Endothelial cell of umbilical vein (primary cell): ENCODE measurements around the gene INO80B. TPM values are rescaled to one million over a fixed set of nuclear protein-coding genes. Genes with fewer than 3 reads are reported as not detected.

ENCODE experiments used
- BruUV-seq: library from RNA; stranded (reverse); fragments of 400-500 nt; replicated peaks from 2 replicates; lab custom pipeline; 2021; lab: Mats Ljungman, UMichigan
- CTCF ChIA-PET: fragments of 300-600, 350-600 bp; sonication (Branson Sonifier 250); formaldehyde crosslinking; loops from one replicate; lab custom pipeline; 2021; ENCODE audit warnings: antibody characterized with exemption, inconsistent platforms; lab: Charles Lee
- POLR2A ChIA-PET: fragments of 300-600, 350-600 bp; sonication (Branson Sonifier 250); formaldehyde crosslinking; loops from one replicate; lab custom pipeline; 2021; ENCODE audit warnings: antibody characterized with exemption, inconsistent platforms; lab: Charles Lee
- DNase-seq: peaks from one replicate; pipeline ENCODE4 v3.0.0-alpha.2; 2011; ENCODE audit warnings: low read depth, low spot score
- FAIRE-seq: peaks from 2 replicates; lab custom pipeline; 2011; peaks lifted over from hg19 to GRCh38; lab: Jason Lieb, UNC
- H2AFZ ChIP-seq: 2 replicates; pipeline ENCODE4 v1.6.0; 2012; ENCODE audit warnings: low read depth, low read length, control low read depth, inconsistent platforms
- H3K27ac ChIP-seq: 2 replicates; pipeline ENCODE4 v1.5.1; 2011; ENCODE audit warnings: low read depth, mild to moderate bottlenecking, control low read depth, low read length, moderate library complexity; ENCODE audit not compliant: insufficient read depth
- H3K27me3 ChIP-seq, 2 experiments: 2 replicates each; pipeline versions ENCODE4 v1.6.0 to v1.6.1; 2011; ENCODE audit warnings: low read length in 2 of 2, mixed read lengths in 1 of 2; ENCODE audit not compliant: control insufficient read depth in 2 of 2, insufficient read depth in 2 of 2
- H3K36me3 ChIP-seq, 2 experiments: 2 replicates in 1 of 2; 3 replicates in 1 of 2; pipeline ENCODE4 v1.5.1; 2011; ENCODE audit warnings: low read length in 2 of 2, mild to moderate bottlenecking in 1 of 2, moderate library complexity in 1 of 2; ENCODE audit not compliant: control insufficient read depth in 2 of 2, insufficient read depth in 2 of 2; ENCODE audit errors: extremely low read depth in 1 of 2
- H3K4me1 ChIP-seq: 3 replicates; pipeline ENCODE4 v1.5.1; 2011; ENCODE audit warnings: mild to moderate bottlenecking, low read length; ENCODE audit not compliant: control insufficient read depth, insufficient read depth; ENCODE audit errors: extremely low read depth
- H3K4me2 ChIP-seq: 2 replicates; pipeline ENCODE4 v1.6.1; 2011; ENCODE audit warnings: low read length, control low read depth, mixed read lengths; ENCODE audit not compliant: insufficient read depth
- H3K4me3 ChIP-seq, 3 experiments: fragments of 200-600 bp in 1 of 3; sonication (generic), shearing (Covaris generic) in 1 of 3; replicated peaks in 1 of 3; 2 replicates each; pipeline ENCODE4 v1.5.1; 2011 to 2016; ENCODE audit warnings: control low read depth in 3 of 3, low read length in 3 of 3, mild to moderate bottlenecking in 2 of 3, inconsistent platforms in 1 of 3, low read depth in 1 of 3, moderate library complexity in 1 of 3; ENCODE audit not compliant: insufficient read depth in 1 of 3
- H3K79me2 ChIP-seq: 2 replicates; pipeline ENCODE4 v1.6.0; 2012; ENCODE audit warnings: low read length, inconsistent platforms; ENCODE audit not compliant: control insufficient read depth, insufficient read depth
- H3K9ac ChIP-seq: replicated peaks from 2 replicates; pipeline ENCODE3; 2011; ENCODE audit warnings: low read length, control low read depth; ENCODE audit not compliant: insufficient read depth; ENCODE audit errors: extremely low read depth
- H3K9me1 ChIP-seq: replicated peaks from 3 replicates; pipeline ENCODE4 v1.6.0; 2011; ENCODE audit warnings: mild to moderate bottlenecking, low read length; ENCODE audit not compliant: control insufficient read depth, insufficient read depth; ENCODE audit errors: extremely low read depth
- H3K9me3 ChIP-seq: replicated peaks from 2 replicates; pipeline ENCODE4 v1.5.1; 2012; ENCODE audit warnings: low read length, inconsistent platforms; ENCODE audit not compliant: control insufficient read depth, insufficient read depth
- H4K20me1 ChIP-seq: replicated peaks from 2 replicates; pipeline ENCODE3; 2011; ENCODE audit warnings: mild to moderate bottlenecking, low read length; ENCODE audit not compliant: control insufficient read depth, insufficient read depth; ENCODE audit errors: extremely low read depth
- CTCF ChIP-seq, 2 donors: IDR thresholded peaks; 1 replicate in 1 of 2; 2 replicates in 1 of 2; pipeline ENCODE4 v1.5.1; 2011; ENCODE audit warnings: low read length in 2 of 2, mild to moderate bottlenecking in 2 of 2, moderate library complexity in 2 of 2, control low read depth in 1 of 2, inconsistent platforms in 1 of 2, low read depth in 1 of 2; ENCODE audit not compliant: insufficient read depth in 1 of 2; ENCODE audit errors: extremely low read depth in 1 of 2
- EZH2 ChIP-seq: IDR thresholded peaks from 2 replicates; pipeline ENCODE4 v1.6.1; 2012; ENCODE audit warnings: borderline replicate concordance, low read depth, mild to moderate bottlenecking, moderate library complexity, low read length, inconsistent platforms; ENCODE audit not compliant: severe bottlenecking
- FOS ChIP-seq: IDR thresholded peaks from 2 replicates; pipeline ENCODE4 v1.6.1; 2011; ENCODE audit warnings: mild to moderate bottlenecking, low read length, moderate library complexity, borderline replicate concordance; ENCODE audit not compliant: insufficient read depth
- GATA2 ChIP-seq: IDR thresholded peaks from 2 replicates; pipeline ENCODE4 v1.7.0; 2011; ENCODE audit warnings: low read depth, mild to moderate bottlenecking, moderate library complexity, mixed read lengths, low read length; ENCODE audit not compliant: insufficient read length, insufficient read depth
- JUN ChIP-seq: IDR thresholded peaks from 2 replicates; pipeline ENCODE4 v1.6.1; 2011; ENCODE audit warnings: borderline replicate concordance, low read depth; ENCODE audit not compliant: insufficient read length, insufficient read depth
- MAX ChIP-seq: IDR thresholded peaks from 2 replicates; pipeline ENCODE4 v1.6.1; 2011; ENCODE audit not compliant: insufficient read depth, insufficient read length
- MYC ChIP-seq: IDR thresholded peaks from one replicate; pipeline ENCODE4 v1.6.1; 2011; ENCODE audit warnings: mild to moderate bottlenecking, low read depth, low read length
- POLR2A ChIP-seq: IDR thresholded peaks from 2 replicates; pipeline ENCODE4 v1.6.1; 2012; ENCODE audit warnings: low read depth, mild to moderate bottlenecking, control low read depth, low read length
- POLR2AphosphoS5 ChIP-seq: IDR thresholded peaks from 2 replicates; pipeline ENCODE4 v1.6.1; 2012; ENCODE audit warnings: low read depth, mild to moderate bottlenecking, control low read depth, low read length, moderate library complexity; ENCODE audit not compliant: insufficient read depth
- dilution Hi-C: fragments of 300-500 bp; cut with MboI; formaldehyde crosslinking; loops from one replicate; pipeline ENCODE4 v1.15.0; 2019; ENCODE audit warnings: low sequenced_read_pairs; ENCODE audit not compliant: extremely low pct_ligation_motif_present
- intact Hi-C: fragments of 100-400 bp; cut with micrococcal nuclease; formaldehyde crosslinking; loops from one replicate; pipeline ENCODE4 v1.10.0; 2022
- polyA plus RNA-seq, 4 experiments: library from polyadenylated mRNA; depleted of rRNA in 3 of 4; stranded (reverse) in 3 of 4; unstranded in 1 of 4; fragments of >200 nt; gene quantifications; 2 replicates each; pipeline versions ENCODE4 v1.2.1 to v1.2.3, GENCODE V29; 2011 to 2012; ENCODE audit warnings: missing spikeins in 1 of 4
- total RNA-seq: library from RNA; stranded (reverse); gene quantifications from 2 replicates; pipeline ENCODE4 v1.2.3, GENCODE V29; 2021

The INO80B gene
- total and polyA plus RNA-seq, 2 donors (not counting 3 experiments of a cell fraction or from before 2014, with no cell fraction given): 15.1 to 24.2 TPM

GRCh38 chr2:74438248-74438647 is 16.6 kb upstream of the INO80B start:
- no peak for DNase-seq
- Histone ChIP-seq H3K9me3 (no peaks in the 10 kb centered on the region), H3K9me1 (no peaks in the 10 kb centered on the region), H3K4me1 (peaks cover 19% of the 10 kb centered on the region), H3K79me2 (no peaks in the 10 kb centered on the region), H4K20me1 (no peaks in the 10 kb centered on the region), H3K27me3 (peaks cover 13 to 19% of the 10 kb centered on the region in 2 experiments), H3K4me2 (no peak overlapping the region), H3K27ac (no peak overlapping the region), H3K4me3 (no peak overlapping the region), H3K36me3 (no peaks in the 10 kb centered on the region), H2AFZ (no peak overlapping the region), H3K9ac (no peak overlapping the region)
- ChIA-PET POLR2A (no interaction called here), CTCF (interaction anchor here (0.5 kb wide), 1 partner anchor 37 kb away, joined by 3 read pairs; no protein-coding TSS in a partner anchor)
- no peak for FAIRE-seq
- intact Hi-C loops (no loop called here), dilution Hi-C loops (no loop called here)
- no peak for TF ChIP-seq POLR2AphosphoS5
- BruUV-seq: no TSS peak

GRCh38 chr2:74439373-74439772 is 15.5 kb upstream of the INO80B start:
- no peak for TF ChIP-seq EZH2
- no peak for TF ChIP-seq POLR2A
- TF ChIP-seq GATA2: no peak
- TF ChIP-seq JUN: no peak
- no peak for TF ChIP-seq FOS
- TF ChIP-seq POLR2AphosphoS5: no peak
- TF ChIP-seq MYC: no peak
- TF ChIP-seq MAX: no peak
- no peak for TF ChIP-seq CTCF (IDR thresholded peaks at IDR 0.05; ENCODE audit: extremely low read depth in 1 of 2, insufficient read depth in 1 of 2, low read depth in 1 of 2, low read length in 2 of 2)
- Histone ChIP-seq H3K9ac (peak overlapping the region; percentile 52), H2AFZ (no peak overlapping the region), H3K9me1 (no peaks in the 10 kb centered on the region), H3K27ac (no peak overlapping the region), H4K20me1 (no peaks in the 10 kb centered on the region), H3K36me3 (no peaks in the 10 kb centered on the region), H3K4me3 (peak overlapping the region in 2 of 3 experiments; percentile 47 to 56), H3K4me1 (peaks cover 25% of the 10 kb centered on the region), H3K9me3 (no peaks in the 10 kb centered on the region), H3K4me2 (peak overlapping the region; percentile 48), H3K79me2 (no peaks in the 10 kb centered on the region), H3K27me3 (peaks cover 14 to 23% of the 10 kb centered on the region in 2 experiments)
- FAIRE-seq (no peak), DNase-seq (no peak)
- POLR2A ChIA-PET: interaction anchor here (1.0 kb wide), 1 partner anchor 19 kb away, joined by 3 read pairs; the partner anchor contains the start of gene WBP1
- CTCF ChIA-PET: interaction anchor here (1.1 to 2.3 kb wide), 5 partner anchors 10 to 144 kb away, joined by 3 to 14 read pairs (median 4); partner anchors contain the start of gene INO80B
- dilution Hi-C loops: no loop called here
- intact Hi-C loops: no loop called here
- BruUV-seq: no TSS peak
